IMR-90 (cell line): ENCODE data around the gene CREB5. TPM values are rescaled to one million over a fixed set of nuclear protein-coding genes. Genes with fewer than 3 reads are reported as not detected.

Experiments used
- ATAC-seq: fragments of 200-7000 bp; cut with Tn5 transposase; 2 replicates; pipeline ENCODE4 v1.9.1; 2020; ENCODE audit warnings: low read depth, mild to moderate bottlenecking, moderate library complexity
- BruUV-seq: library from RNA; stranded (reverse); fragments of 400-500 nt; replicated peaks from 2 replicates; lab custom pipeline; 2021; lab: Mats Ljungman, UMichigan
- CTCF ChIA-PET: fragments of 300-600 bp; formaldehyde crosslinking; extraction: SDS; loops from one replicate; lab custom pipeline; 2021; ENCODE audit warnings: antibody characterized with exemption; lab: Yijun Ruan, JAX
- POLR2A ChIA-PET: fragments of 300-600 bp; sonication (Branson Sonifier 250); formaldehyde crosslinking; loops from one replicate; lab custom pipeline; 2022; ENCODE audit warnings: antibody characterized with exemption; ENCODE audit not compliant: unreplicated experiment; lab: Charles Lee
- DNase-seq: peaks from one replicate; pipeline ENCODE4 v3.0.0; 2013
- H2AFZ ChIP-seq: replicated peaks from 2 replicates; pipeline ENCODE3; 2013; ENCODE audit warnings: low read length, mild to moderate bottlenecking; ENCODE audit not compliant: poor library complexity
- H2AK5ac ChIP-seq: 2 replicates; pipeline ENCODE4 v1.6.1; 2013; ENCODE audit warnings: low read depth, low read length, inconsistent platforms
- H2AK9ac ChIP-seq: replicated peaks from 2 replicates; pipeline ENCODE3; 2013; ENCODE audit warnings: mild to moderate bottlenecking, low read depth, low read length, moderate library complexity; ENCODE audit not compliant: poor library complexity
- H2BK120ac ChIP-seq: 2 replicates; pipeline ENCODE4 v1.6.1; 2013; ENCODE audit warnings: low read depth, low read length, inconsistent platforms
- H2BK15ac ChIP-seq: 3 replicates; pipeline ENCODE4 v1.6.1; 2013; ENCODE audit warnings: low read depth, low read length, inconsistent platforms
- H2BK20ac ChIP-seq: 2 replicates; pipeline ENCODE4 v1.6.1; 2013; ENCODE audit warnings: low read depth, mild to moderate bottlenecking, inconsistent platforms, low read length, moderate library complexity
- H2BK5ac ChIP-seq: 2 replicates; pipeline ENCODE4 v1.6.1; 2013; ENCODE audit warnings: mild to moderate bottlenecking, low read depth, low read length, inconsistent platforms; ENCODE audit not compliant: poor library complexity, severe bottlenecking
- H3K14ac ChIP-seq: replicated peaks from 2 replicates; pipeline ENCODE4 v1.6.1; 2013; ENCODE audit warnings: low read depth, low read length, inconsistent platforms
- H3K18ac ChIP-seq: 2 replicates; pipeline ENCODE4 v1.6.1; 2013; ENCODE audit warnings: low read depth, low read length, control low read depth
- H3K23ac ChIP-seq: 2 replicates; pipeline ENCODE4 v1.6.1; 2013; ENCODE audit warnings: low read depth, low read length, inconsistent platforms
- H3K27ac ChIP-seq: 2 replicates; pipeline ENCODE4 v1.5.1; 2013; ENCODE audit warnings: mild to moderate bottlenecking, control low read depth, low read length; ENCODE audit not compliant: insufficient read depth
- H3K27me3 ChIP-seq: 2 replicates; pipeline ENCODE4 v1.6.1; 2013; ENCODE audit warnings: low read length; ENCODE audit not compliant: control insufficient read depth, insufficient read depth
- H3K36me3 ChIP-seq: 2 replicates; pipeline ENCODE4 v1.6.1; 2013; ENCODE audit warnings: low read length, mixed read lengths; ENCODE audit not compliant: control insufficient read depth, insufficient read depth
- H3K4ac ChIP-seq: 2 replicates; pipeline ENCODE4 v1.6.1; 2013; ENCODE audit warnings: low read depth, low read length, inconsistent platforms
- H3K4me1 ChIP-seq: 2 replicates; pipeline ENCODE4 v1.6.1; 2013; ENCODE audit warnings: low read length, mixed read lengths; ENCODE audit not compliant: control insufficient read depth, insufficient read depth
- H3K4me2 ChIP-seq: 2 replicates; pipeline ENCODE4 v1.6.1; 2013; ENCODE audit warnings: low read depth, mild to moderate bottlenecking, control low read depth, low read length, moderate library complexity
- H3K4me3 ChIP-seq: 2 replicates; pipeline ENCODE4 v1.5.1; 2013; ENCODE audit warnings: low read depth, mild to moderate bottlenecking, control low read depth, low read length, moderate library complexity; ENCODE audit not compliant: insufficient read depth
- H3K56ac ChIP-seq: 2 replicates; pipeline ENCODE4 v1.6.1; 2013; ENCODE audit warnings: low read length, inconsistent platforms; ENCODE audit not compliant: insufficient read depth; ENCODE audit errors: extremely low read depth
- H3K79me1 ChIP-seq, 2 experiments: 2 replicates each; pipeline ENCODE4 v1.6.1; 2013; ENCODE audit warnings: low read length in 2 of 2, inconsistent platforms in 1 of 2, low read depth in 1 of 2
- H3K9ac ChIP-seq: 2 replicates; pipeline ENCODE4 v1.6.1; 2013; ENCODE audit warnings: low read depth, low read length, control low read depth
- H3K9me1 ChIP-seq: 2 replicates; pipeline ENCODE4 v1.6.1; 2013; ENCODE audit warnings: low read length, inconsistent platforms; ENCODE audit not compliant: insufficient read depth
- H3K9me3 ChIP-seq: 2 replicates; pipeline ENCODE4 v1.6.1; 2013; ENCODE audit warnings: low read length; ENCODE audit not compliant: control insufficient read depth, insufficient read depth
- H4K20me1 ChIP-seq: 2 replicates; pipeline ENCODE4 v1.6.1; 2013; ENCODE audit warnings: low read length, inconsistent platforms; ENCODE audit not compliant: insufficient read depth
- H4K5ac ChIP-seq: 2 replicates; pipeline ENCODE4 v1.6.1; 2013; ENCODE audit warnings: mild to moderate bottlenecking, low read depth, low read length, control low read depth
- H4K8ac ChIP-seq, 2 experiments: 2 replicates each; pipeline ENCODE4 v1.6.1; 2013; ENCODE audit warnings: low read depth in 2 of 2, low read length in 2 of 2, control low read depth in 1 of 2, inconsistent platforms in 1 of 2
- H4K91ac ChIP-seq: 2 replicates; pipeline ENCODE4 v1.6.1; 2013; ENCODE audit warnings: low read depth, low read length, inconsistent platforms; ENCODE audit not compliant: insufficient read depth
- BHLHE40 ChIP-seq: fragments of 150-350 bp; IDR thresholded peaks from 2 replicates; pipeline ENCODE4 v1.6.1; 2016; ENCODE audit warnings: mild to moderate bottlenecking, low read depth, low read length
- CEBPB ChIP-seq: IDR thresholded peaks from 2 replicates; pipeline ENCODE4 v1.6.1; 2012; ENCODE audit warnings: low read depth, low read length, improper control_type of control experiment
- CHD1 ChIP-seq: IDR thresholded peaks from 2 replicates; pipeline ENCODE4 v1.6.1; 2012; ENCODE audit warnings: low read depth, low read length, improper control_type of control experiment
- FOS ChIP-seq: fragments of 150-350 bp; IDR thresholded peaks from 2 replicates; pipeline ENCODE4 v1.6.1; 2016; ENCODE audit warnings: low read depth, low read length
- MAFK ChIP-seq: IDR thresholded peaks from 2 replicates; pipeline ENCODE4 v1.6.1; 2012; ENCODE audit warnings: low read depth, low read length, improper control_type of control experiment
- MAZ ChIP-seq: IDR thresholded peaks from 2 replicates; pipeline ENCODE4 v1.6.1; 2012; ENCODE audit warnings: low read depth, mild to moderate bottlenecking, low read length, improper control_type of control experiment, moderate library complexity, borderline replicate concordance
- MXI1 ChIP-seq: IDR thresholded peaks from 2 replicates; pipeline ENCODE4 v1.6.1; 2012; ENCODE audit warnings: low read depth, mild to moderate bottlenecking, low read length, moderate library complexity, borderline replicate concordance
- NFE2L2 ChIP-seq: fragments of 150-350 bp; IDR thresholded peaks from 2 replicates; pipeline ENCODE4 v1.6.1; 2016; ENCODE audit warnings: low read depth, mild to moderate bottlenecking, low read length
- POLR2A ChIP-seq: IDR thresholded peaks from 2 replicates; pipeline ENCODE4 v1.6.1; 2012; ENCODE audit warnings: mild to moderate bottlenecking, low read depth, low read length
- RAD21 ChIP-seq: IDR thresholded peaks from 2 replicates; pipeline ENCODE4 v1.6.1; 2012; ENCODE audit warnings: low read length, improper control_type of control experiment
- RCOR1 ChIP-seq: IDR thresholded peaks from 2 replicates; pipeline ENCODE4 v1.6.1; 2012; ENCODE audit warnings: mild to moderate bottlenecking, low read length, improper control_type of control experiment; ENCODE audit not compliant: insufficient replicate concordance
- RFX5 ChIP-seq: IDR thresholded peaks from 2 replicates; pipeline ENCODE4 v1.8.0; 2012; ENCODE audit warnings: low read depth, mild to moderate bottlenecking, low read length, moderate library complexity
- WGBS, 2 experiments: methylation state at CpG; one replicate each; pipeline versions ENCODE4 v1.1.5 to v1.1.7; 2013; ENCODE audit warnings: missing lambda C conversion rate in 2 of 2; ENCODE audit not compliant: insufficient read length in 1 of 2; ENCODE audit errors: extremely low coverage in 2 of 2; 5-methylcytosine and 5-hydroxymethylcytosine counted together
- dilution Hi-C: fragments of 300-500 bp; cut with HindIII; formaldehyde crosslinking; loops from one replicate; pipeline ENCODE4 v1.14.3; 2018; ENCODE audit warnings: low sequenced_read_pairs; ENCODE audit not compliant: unreplicated experiment
- in situ Hi-C: fragments of 300-500 bp; cut with MboI; formaldehyde crosslinking; loops from 3 replicates; pipeline ENCODE4 v1.14.3; 2019; ENCODE audit warnings: low sequenced_read_pairs, inconsistent platforms, mixed read lengths
- intact Hi-C: fragments of 100-400 bp; cut with micrococcal nuclease; formaldehyde crosslinking; loops from 2 replicates; pipeline ENCODE4 v1.10.0; 2022
- polyA plus RNA-seq, 3 experiments: library from polyadenylated mRNA; depleted of rRNA; stranded (reverse); fragments of >200 nt; gene quantifications; 2 replicates each; pipeline ENCODE4 v1.2.3, GENCODE V29; 2012; ENCODE audit warnings: low replicate concordance in 1 of 3
- total RNA-seq: library from RNA; depleted of rRNA; stranded (reverse); fragments of >200 nt; gene quantifications from 2 replicates; pipeline ENCODE4 v1.2.3, GENCODE V29; 2012
- TF ChIP-seq, protein P1 (sequence below): fragments of 150-350 bp; IDR thresholded peaks from 2 replicates; pipeline ENCODE4 v1.6.1; 2016; ENCODE audit warnings: low read depth, mild to moderate bottlenecking, low read length, moderate library complexity, borderline replicate concordance
- TF ChIP-seq, protein P2 (sequence below): conservative IDR thresholded peaks from 2 replicates; pipeline ENCODE4 v1.5.1; 2012; ENCODE audit warnings: mild to moderate bottlenecking, low read depth, low read length, improper control_type of control experiment

CREB5 gene
- total and polyA plus RNA-seq, 2 of the 4 experiments (the other 2 are of a cell fraction) = 7.3 to 13.1 TPM

DNA sequence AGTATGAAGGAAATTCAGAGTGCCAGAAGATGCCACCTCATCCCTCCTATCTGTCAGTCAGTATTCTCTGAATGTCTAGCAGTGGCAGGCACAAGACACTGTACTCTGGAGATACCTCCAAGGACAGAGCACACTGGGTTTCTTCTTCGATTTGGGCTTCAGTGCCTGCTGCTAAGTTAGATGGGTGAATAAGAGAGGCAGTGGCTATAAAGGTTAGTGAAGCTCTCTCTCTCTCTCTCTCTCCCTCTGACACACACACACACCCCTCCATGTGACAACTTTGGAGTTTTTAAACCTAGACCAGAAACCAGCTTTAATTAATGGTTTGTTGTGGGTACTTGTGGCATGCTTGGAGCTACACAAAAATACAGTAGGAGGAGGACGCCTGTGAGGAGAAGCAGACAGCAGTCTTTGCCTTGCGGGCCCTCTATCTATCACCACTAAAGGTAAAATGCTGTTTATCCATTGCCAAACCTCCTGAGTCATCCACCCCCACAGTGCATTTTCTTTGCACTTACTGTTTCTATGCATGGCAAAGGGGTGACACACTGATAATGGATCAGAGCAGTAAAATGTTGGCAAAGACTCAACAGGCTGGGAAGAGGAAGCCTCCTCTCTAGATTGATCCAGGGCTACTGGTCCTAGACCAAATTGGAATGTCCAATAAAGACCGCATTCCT, 443.4 kb downstream of the CREB5 start:
- CTCF ChIA-PET = no interaction called here
- Histone ChIP-seq H2BK120ac (peak overlapping the region; percentile 89), H3K4me3 (no peak overlapping the region), H3K27me3 (peaks cover 14% of the 10 kb centered on the region), H2AK5ac (peak overlapping the region; percentile 75), H3K14ac (peak overlapping the region; percentile 77), H2AK9ac (peak overlapping the region; percentile 73), H3K4ac (peak overlapping the region; percentile 93), H3K9me1 (peaks cover 6% of the 10 kb centered on the region; the same call in 1 of the 2 replicates), H3K9ac (no peak overlapping the region), H3K23ac (peak overlapping the region; percentile 68; the same call in 1 of the 2 replicates), H3K56ac (peak overlapping the region; percentile 46; the same call in 1 of the 2 replicates), H4K5ac (peak overlapping the region; percentile 91), H3K36me3 (no peaks in the 10 kb centered on the region), H3K4me2 (peak overlapping the region; percentile 33; the same call in 1 of the 2 replicates), H3K79me1 (no peaks in the 10 kb centered on the region), H3K4me1 (peaks cover 9% of the 10 kb centered on the region), H2AFZ (peak overlapping the region; percentile 47), H2BK5ac (peak overlapping the region; percentile 85), H4K8ac (peak overlapping the region; percentile 11 to 70; a peak in 3 of 4 replicates), H3K18ac (peak overlapping the region; percentile 88; the same call in 1 of the 2 replicates), H4K20me1 (no peaks in the 10 kb centered on the region), H2BK20ac (peak overlapping the region; percentile 82), H3K27ac (peak overlapping the region; percentile 43; the same call in 1 of the 2 replicates), H4K91ac (peak overlapping the region; percentile 72), H2BK15ac (peak overlapping the region; percentile 64), H3K9me3 (no peaks in the 10 kb centered on the region)
- intact Hi-C loops = loop anchor here (5.0 to 10.0 kb wide), 2 partner anchors 228 to 1661 kb away; no protein-coding TSS in a partner anchor
- no CpG with 5 or more reads among the region's 4 CpGs for WGBS, 2 experiments
- POLR2A ChIA-PET = no interaction called here
- no TSS peak for BruUV-seq
- dilution Hi-C loops = no loop called here
- in situ Hi-C loops = loop anchor here (10.0 kb wide), 2 partner anchors 461 to 561 kb away; no protein-coding TSS in a partner anchor
- peak; percentile 97 for DNase-seq
- peak; percentile 65 for ATAC-seq
- TF ChIP-seq NFE2L2 = peak; percentile 64
- TF ChIP-seq RAD21 = no peak
- TF ChIP-seq, protein P1, sequence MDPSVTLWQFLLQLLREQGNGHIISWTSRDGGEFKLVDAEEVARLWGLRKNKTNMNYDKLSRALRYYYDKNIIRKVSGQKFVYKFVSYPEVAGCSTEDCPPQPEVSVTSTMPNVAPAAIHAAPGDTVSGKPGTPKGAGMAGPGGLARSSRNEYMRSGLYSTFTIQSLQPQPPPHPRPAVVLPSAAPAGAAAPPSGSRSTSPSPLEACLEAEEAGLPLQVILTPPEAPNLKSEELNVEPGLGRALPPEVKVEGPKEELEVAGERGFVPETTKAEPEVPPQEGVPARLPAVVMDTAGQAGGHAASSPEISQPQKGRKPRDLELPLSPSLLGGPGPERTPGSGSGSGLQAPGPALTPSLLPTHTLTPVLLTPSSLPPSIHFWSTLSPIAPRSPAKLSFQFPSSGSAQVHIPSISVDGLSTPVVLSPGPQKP = no peak
- 0 out of 2 replicates have a peak, but pooled peaks have one; percentile 16 for TF ChIP-seq MAZ
- TF ChIP-seq POLR2A = no peak
- TF ChIP-seq RFX5 = no peak
- TF ChIP-seq FOS = peak; percentile 99
- TF ChIP-seq RCOR1 = peak; percentile 56
- 0 out of 2 replicates have a peak, but pooled peaks have one; percentile 41 for TF ChIP-seq MAFK
- TF ChIP-seq CHD1 = no peak
- TF ChIP-seq, protein P2, sequence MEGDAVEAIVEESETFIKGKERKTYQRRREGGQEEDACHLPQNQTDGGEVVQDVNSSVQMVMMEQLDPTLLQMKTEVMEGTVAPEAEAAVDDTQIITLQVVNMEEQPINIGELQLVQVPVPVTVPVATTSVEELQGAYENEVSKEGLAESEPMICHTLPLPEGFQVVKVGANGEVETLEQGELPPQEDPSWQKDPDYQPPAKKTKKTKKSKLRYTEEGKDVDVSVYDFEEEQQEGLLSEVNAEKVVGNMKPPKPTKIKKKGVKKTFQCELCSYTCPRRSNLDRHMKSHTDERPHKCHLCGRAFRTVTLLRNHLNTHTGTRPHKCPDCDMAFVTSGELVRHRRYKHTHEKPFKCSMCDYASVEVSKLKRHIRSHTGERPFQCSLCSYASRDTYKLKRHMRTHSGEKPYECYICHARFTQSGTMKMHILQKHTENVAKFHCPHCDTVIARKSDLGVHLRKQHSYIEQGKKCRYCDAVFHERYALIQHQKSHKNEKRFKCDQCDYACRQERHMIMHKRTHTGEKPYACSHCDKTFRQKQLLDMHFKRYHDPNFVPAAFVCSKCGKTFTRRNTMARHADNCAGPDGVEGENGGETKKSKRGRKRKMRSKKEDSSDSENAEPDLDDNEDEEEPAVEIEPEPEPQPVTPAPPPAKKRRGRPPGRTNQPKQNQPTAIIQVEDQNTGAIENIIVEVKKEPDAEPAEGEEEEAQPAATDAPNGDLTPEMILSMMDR = no peak; the same call in 1 of the 2 replicates
- TF ChIP-seq BHLHE40 = peak; percentile 61
- peak; percentile 95 for TF ChIP-seq CEBPB
- no peak for TF ChIP-seq MXI1
